HL-60/S4 treated with phorbol 12-myristate 13-acetate at 8.2 ng/mL for 4 days and 3 days (cell line): ENCODE data around the gene AFF3.
"Not testable (repeated sequence)": the region's sequence is repeated elsewhere in the genome, so short reads cannot be mapped to it uniquely, and the experiment has no call there.

ENCODE experiments used
- in situ Hi-C: fragments of 300-500 bp; cut with MboI; formaldehyde crosslinking; loops from 2 replicates; pipeline ENCODE4 v1.15.0; 2022; ENCODE audit warnings: low sequenced_read_pairs

Gene AFF3

DNA sequence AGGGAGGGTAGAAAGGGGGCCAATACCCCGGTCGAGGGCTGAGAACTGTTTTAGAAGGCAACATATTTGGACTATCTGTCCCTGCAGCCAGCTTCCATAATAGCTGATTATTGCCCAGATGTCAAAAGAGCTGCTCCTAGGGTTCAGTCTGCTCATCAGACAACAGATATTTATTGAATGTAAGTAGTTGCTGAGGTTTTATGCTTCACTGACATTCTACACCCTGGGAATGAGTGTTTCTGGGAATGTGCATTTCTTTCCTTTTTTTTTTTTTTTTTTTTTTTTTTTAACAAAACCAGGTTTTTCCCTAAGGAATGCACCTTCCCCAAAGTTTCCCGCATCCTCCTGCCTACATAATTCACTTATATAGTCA is 33.8 kb downstream of the AFF3 start:
- in situ Hi-C loops = not testable (repeated sequence)

DNA sequence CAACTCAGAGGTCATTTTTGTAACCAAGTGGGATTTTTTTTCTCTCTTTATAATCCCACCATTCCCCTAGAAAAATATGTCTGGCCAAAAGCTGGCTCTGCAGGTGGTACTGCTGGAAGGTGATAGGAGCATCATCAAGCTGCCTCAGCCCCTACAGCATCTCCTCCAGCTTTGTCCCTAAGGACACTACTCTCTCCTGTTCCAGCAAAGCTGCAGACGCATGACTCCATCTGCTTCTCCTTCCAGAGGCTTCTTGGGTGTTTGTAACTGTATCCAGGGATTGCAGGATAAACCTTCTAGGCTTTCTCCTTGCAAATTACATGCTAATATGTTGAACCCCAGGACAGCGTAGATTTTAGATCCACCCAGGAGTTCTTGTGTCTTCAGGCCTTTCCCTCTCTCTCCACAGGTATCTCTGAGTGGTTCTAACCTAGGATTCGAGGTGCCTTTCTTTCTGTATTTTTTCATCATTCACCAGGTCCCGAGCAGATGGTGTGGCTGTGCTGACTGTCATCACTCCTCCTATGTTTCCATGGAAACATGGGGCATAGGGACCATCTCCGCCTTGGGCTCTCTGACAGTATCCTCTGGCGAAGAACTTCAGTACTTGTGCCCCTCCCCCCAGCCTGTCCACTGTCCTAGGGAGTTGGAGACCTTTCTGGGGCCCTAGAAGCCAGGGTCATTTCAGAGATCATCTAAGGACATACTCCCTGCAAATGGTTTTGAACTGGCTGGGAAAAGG is 34.3 kb downstream of the AFF3 start:
- in situ Hi-C loops = no loop called here

GRCh38 chr2:100107440-100107839 is 35.0 kb downstream of the AFF3 start:
- in situ Hi-C loops = no loop called here

DNA sequence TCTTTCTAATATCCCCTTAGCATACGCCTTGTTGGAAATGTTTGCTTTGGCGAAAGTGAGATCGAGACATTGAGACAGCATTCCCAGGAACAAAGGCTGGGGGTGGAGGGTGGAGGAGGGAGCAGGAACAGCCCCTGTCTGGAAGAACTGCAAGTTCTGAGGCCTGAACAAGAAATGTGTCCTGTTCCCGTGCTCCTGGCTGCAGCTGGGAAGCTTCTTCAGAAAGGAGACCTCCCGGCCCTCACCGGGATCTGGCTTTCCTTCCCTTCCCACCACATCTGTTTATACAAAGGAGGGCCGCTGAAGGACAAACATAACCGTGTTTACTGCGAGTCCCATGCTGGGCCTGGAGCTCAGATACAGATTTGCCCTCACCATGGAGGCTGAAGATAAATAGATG is 35.9 kb downstream of the AFF3 start:
- in situ Hi-C loops = no loop called here

DNA sequence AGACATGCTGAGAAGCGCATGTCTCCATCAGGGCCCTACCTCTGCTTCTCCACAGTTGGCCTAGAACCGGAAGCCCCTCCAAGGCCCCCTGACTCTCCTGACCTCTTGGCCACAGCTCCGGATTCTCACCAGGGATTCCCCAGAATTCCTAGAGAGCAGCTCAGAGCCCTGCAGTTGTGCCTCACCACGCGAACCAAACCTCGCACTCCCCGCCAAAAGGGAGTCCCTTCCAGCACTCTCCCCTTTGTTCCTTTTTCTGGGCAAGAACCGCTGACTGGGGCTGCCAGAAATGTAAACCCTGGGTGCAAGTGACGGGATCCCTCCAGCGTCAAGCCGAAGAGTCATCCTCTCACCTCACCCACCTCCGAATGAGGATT is 36.7 kb downstream of the AFF3 start:
- in situ Hi-C loops = no loop called here

GRCh38 chr2:100104718-100105677 is 37.4 kb downstream of the AFF3 start:
- in situ Hi-C loops = no loop called here

- in situ Hi-C loops = not testable (repeated sequence)
Observed at GRCh38 chr2:100104265-100104664, 38.1 kb downstream of the AFF3 start.

DNA sequence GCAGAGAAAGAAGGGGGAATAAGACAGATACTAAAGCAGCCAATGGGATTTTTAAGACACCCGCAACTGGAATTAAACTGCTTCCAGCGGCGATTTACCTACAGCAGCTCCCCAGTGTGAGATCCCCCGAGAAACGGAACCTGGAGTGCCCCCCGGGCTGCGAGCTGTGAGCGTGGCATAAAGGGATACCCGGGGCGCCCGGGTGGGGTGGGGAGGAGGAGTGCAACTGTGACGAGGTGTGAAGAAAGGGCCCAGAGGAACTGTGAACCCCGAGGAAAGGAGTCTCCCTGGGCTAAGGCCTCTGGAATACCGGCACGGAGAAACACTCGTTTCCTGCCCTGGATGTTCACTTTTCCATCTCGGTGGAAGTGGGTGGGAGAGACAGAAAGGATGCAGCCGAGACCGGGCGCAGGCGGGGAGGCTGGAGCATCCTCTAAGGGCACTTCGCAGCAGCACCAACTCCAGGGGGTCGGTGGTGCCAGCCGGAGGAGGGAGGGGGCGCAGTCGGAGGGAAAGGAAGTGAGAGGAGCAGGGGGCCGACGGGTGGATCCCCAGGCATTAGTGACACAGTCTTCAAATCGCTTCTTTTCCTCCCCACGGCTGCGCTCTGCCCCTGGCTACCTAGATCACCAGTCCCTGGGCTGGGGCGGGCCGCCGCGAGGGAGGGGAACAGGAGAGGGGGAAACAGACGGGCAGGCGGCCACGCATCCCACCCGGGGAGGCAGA is 38.7 kb downstream of the AFF3 start:
- in situ Hi-C loops = not testable (repeated sequence)

- in situ Hi-C loops = not testable (repeated sequence)
Observed at GRCh38 chr2:100102466-100103180, 39.8 kb downstream of the AFF3 start.

DNA sequence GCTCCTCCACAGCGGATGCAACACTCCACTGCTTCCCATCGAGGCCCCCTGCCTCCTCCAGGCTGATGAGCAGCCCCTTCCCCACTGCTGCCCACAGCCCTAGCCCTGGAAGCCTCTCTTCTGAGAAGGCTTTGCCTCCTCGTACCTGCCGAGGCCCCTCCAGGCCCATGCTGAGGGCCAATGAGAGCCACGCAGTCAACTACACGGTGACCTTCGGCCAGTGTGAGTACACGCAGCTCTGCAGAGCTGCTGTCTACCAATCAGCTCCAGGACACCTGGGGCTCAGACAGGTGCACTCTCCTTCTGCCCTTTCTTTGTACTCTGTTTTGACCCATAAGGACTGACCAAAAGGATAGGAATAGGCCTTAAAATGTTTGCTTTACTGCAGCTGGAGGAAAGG is 43.5 kb downstream of the AFF3 start:
- in situ Hi-C loops = not testable (repeated sequence)

DNA sequence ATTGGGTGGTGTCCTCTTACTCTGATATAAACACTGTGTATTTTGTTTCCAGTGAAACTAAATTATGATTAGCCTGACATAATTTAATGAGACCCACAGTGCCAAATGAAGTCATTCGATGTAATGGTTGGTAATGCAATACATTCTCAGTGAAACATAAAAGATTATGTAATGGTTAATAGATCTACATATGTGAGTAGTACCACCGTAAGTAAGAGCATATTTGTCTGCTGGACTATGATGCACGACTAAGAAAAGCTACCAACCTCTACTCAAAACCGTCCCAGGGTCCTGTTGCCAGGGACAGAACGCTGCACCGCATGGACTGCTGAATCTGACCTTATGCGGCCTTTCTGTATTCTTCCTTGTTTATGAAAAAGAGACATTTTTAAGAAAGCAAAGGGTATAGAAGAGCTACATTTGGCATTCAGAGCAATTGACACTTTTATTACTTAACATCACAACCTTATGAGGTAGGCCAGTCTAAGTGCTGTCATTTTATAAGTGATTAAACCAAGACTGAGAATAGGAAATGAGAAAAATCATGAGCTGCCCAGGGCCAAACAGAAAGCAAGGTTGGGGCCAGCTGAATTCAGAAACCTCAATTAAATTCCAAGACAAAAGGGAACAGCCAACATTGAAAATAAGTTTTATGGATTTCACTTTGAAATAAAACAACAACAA is 44.6 kb downstream of the AFF3 start:
- in situ Hi-C loops = not testable (repeated sequence)

- in situ Hi-C loops = not testable (repeated sequence)
Observed at GRCh38 chr2:100095845-100096244, 46.5 kb downstream of the AFF3 start.

- in situ Hi-C loops = not testable (repeated sequence)
Observed at GRCh38 chr2:100091807-100092206, 50.6 kb downstream of the AFF3 start.

DNA sequence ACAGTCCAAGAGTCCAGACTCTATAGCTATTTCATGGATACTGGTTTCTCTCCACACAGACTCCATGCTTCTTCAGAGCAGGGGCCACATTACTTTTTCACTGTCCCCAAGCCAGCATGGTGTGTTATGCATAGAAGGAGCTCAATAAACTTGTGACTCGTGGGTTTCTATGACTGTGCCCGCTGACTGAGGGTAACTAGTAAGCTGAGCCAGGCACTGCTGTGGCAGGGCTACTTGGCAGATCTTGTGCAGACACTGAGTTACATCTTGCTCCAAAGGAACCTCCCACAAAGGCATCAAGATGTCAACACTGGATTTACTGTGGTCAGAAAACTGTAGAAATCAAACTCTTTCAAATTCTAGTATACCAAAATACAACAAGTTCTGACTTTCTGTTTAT is 56.6 kb downstream of the AFF3 start:
- in situ Hi-C loops = not testable (repeated sequence)

DNA sequence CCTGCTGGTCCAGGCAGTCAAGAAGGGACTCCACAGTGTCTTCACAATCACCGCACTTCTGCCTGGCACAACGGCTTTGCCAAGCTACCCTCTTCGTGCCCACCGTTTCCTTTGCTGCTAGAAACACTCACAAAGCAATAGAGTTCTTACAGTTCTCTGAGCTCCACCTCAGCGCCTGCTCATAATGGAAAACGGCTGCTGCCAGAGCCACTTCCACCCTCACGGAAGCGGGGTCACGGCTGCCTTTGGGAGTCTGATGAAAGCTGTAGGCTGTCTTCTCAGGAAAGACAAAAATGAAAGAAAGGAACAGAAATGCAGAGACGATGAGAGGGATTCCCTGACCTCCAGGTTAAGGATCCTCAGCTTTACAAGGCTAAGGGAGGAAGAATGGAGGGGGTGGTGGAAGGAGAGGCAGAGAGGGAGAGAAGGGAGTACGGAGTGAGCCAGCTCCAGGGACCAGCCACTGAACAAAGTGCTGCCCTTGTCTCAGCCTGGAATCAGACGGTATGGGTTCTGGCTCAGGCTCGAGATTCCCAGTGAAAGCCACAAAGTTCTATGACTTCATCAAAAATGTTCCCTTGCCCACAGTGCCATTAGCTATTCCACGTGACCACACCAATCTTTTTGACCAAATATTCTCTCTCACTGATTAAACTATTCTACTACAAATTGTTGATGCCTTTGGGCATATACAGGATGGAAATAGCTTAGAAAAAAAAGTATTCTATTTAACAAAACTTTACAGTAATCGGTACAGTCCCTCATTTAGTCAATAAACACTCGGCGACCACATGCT is 58.8 kb downstream of the AFF3 start:
- in situ Hi-C loops = not testable (repeated sequence)

DNA sequence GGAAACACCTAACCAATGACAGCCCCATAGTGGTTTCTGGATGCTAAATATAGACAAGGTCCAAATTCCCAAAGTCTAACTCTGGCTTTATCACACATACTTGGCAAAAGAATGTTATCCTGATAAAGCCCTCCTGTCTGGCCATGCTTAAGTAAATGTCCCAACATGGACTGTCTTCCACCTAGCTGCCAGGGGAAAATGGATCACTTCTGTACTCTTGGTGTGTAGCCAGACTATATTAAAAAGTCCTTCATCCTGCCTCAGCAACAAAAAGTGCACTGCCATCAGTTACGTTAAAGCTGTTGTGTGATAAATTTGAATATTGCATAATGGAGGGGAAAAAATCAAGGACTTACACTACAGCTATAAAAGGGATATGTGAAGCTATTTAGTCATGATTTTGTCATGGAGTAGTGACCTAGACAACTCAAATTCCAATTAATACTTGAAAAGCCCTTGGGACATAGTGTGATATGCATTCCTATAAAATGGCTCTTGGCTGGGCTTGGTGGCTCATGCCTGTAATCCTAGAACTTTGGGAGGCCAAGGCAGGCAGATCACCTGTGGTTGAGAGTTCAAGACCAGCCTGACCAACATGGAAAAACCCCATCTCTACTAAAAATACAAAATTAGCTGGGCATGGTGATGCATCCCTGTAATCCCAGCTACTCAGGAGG is 60.0 kb downstream of the AFF3 start:
- in situ Hi-C loops = not testable (repeated sequence)

GRCh38 chr2:100077935-100078334 is 64.5 kb downstream of the AFF3 start:
- in situ Hi-C loops = no loop called here

DNA sequence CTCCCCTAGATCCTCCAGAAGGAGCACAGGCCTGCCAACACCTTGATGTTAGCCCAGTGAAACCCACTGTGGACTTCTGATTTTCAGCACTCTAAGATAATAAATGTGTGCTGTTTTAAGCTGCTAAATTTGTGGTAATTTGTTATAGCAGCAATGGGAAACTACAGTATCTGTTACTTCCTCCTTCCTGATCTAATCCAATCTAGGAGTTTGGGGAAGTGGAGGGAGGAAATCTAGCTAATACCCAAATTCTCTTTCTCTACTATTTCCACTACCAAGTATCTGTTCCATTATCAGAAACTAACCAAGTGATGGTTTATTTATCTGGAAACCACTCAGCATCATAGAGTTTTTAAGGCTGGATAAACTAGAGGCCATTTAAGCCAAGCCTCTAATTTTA is 64.9 kb downstream of the AFF3 start:
- in situ Hi-C loops = no loop called here

- in situ Hi-C loops = no loop called here
Observed at GRCh38 chr2:100075532-100075931, 66.9 kb downstream of the AFF3 start.
